ENCODE results near the gene TANGO2. TPM values are rescaled to one million over a fixed set of nuclear protein-coding genes. Genes with fewer than 3 reads are reported as not detected.

The TANGO2 gene
- total RNA-seq (2022) (33.5 and 41.4 TPM in 2 replicates), Bru-seq, nascent RNA (percentile 58 among the genes with signal in this experiment), BruChase-seq, experiment 1, labeled RNA remaining after a 6-hour chase (percentile 60 among the genes with signal in this experiment), BruChase-seq, experiment 2, labeled RNA remaining after a 2-hour chase (percentile 68 among the genes with signal in this experiment)
- long read RNA-seq, transcript TANGO2-201 (9 exons, 2,273 nt) = major isoform, 11 of 51 reads
- long read RNA-seq, partial matches to known transcripts = 13 of 51 reads
- long read RNA-seq, other reads (novel, unspliced or antisense) = 23 of 51 reads

GRCh38 chr22:20020533-20021195 is at the start of gene TANGO2:
TSS of gene TANGO2 (plus strand) at chr22:20021110. CDS start at chr22:20036799, 15,689 bp downstream.
- Mint-ChIP-seq H3K27ac (ENCODE audit: unreplicated experiment) (peak within 1 kb of the TSS; percentile 94), H3K27me3 (ENCODE audit: unreplicated experiment) (no peaks in the 10 kb centered on the region), H3K36me3 (ENCODE audit: insufficient read depth, unreplicated experiment) (peaks cover 50% of the 10 kb centered on the region), H3K4me3 (ENCODE audit: low read depth, unreplicated experiment) (peak within 1 kb of the TSS; percentile 94), H3K4me1 (ENCODE audit: low read depth, unreplicated experiment) (peaks cover 15% of the 10 kb centered on the region), H3K9me3 (ENCODE audit: low read depth, unreplicated experiment) (no peaks in the 10 kb centered on the region)
- peak; percentile 97 for DNase-seq
- CTCF ChIA-PET = no interaction called here
- no TSS peak for BruUV-seq (replicated peaks)
- no peak for TF ChIP-seq CTCF (IDR thresholded peaks at IDR 0.05; ENCODE audit: unreplicated experiment)
- intact Hi-C loops (cut with micrococcal nuclease; ENCODE audit: unreplicated experiment) = no loop called here

GRCh38 chr22:19971276-19972124 is 49.4 kb upstream of the TANGO2 start:
- peak overlapping the region; percentile 40 for H3K27ac Mint-ChIP-seq (ENCODE audit: unreplicated experiment)
- H3K27me3 Mint-ChIP-seq (ENCODE audit: unreplicated experiment) = no peaks in the 10 kb centered on the region
- TF ChIP-seq CTCF (IDR thresholded peaks at IDR 0.05; ENCODE audit: unreplicated experiment) = no peak
- H3K36me3 Mint-ChIP-seq (ENCODE audit: insufficient read depth, unreplicated experiment) = peaks cover 55% of the 10 kb centered on the region
- no peaks in the 10 kb centered on the region for H3K9me3 Mint-ChIP-seq (ENCODE audit: low read depth, unreplicated experiment)
- no peak overlapping the region for H3K4me3 Mint-ChIP-seq (ENCODE audit: low read depth, unreplicated experiment)
- intact Hi-C loops (cut with micrococcal nuclease; ENCODE audit: unreplicated experiment) = loop anchor here (2.0 to 5.0 kb wide), 2 partner anchors 41 to 57 kb away; no protein-coding TSS in a partner anchor
- no TSS peak for BruUV-seq (replicated peaks)
- peaks cover 13% of the 10 kb centered on the region for H3K4me1 Mint-ChIP-seq (ENCODE audit: low read depth, unreplicated experiment)
- CTCF ChIA-PET = interaction anchor here (0.9 to 1.7 kb wide), 3 partner anchors 13 to 44 kb away, joined by 3 to 15 read pairs (median 3); no protein-coding TSS in a partner anchor
- DNase-seq = no peak

GRCh38 chr22:19972251-19972650 is 48.7 kb upstream of the TANGO2 start:
- CTCF ChIA-PET = interaction anchor here (0.9 kb wide), 1 partner anchor 12 kb away, joined by 3 read pairs; no protein-coding TSS in a partner anchor
- no peak for DNase-seq
- Mint-ChIP-seq H3K4me3 (ENCODE audit: low read depth, unreplicated experiment) (no peak overlapping the region), H3K36me3 (ENCODE audit: insufficient read depth, unreplicated experiment) (peaks cover 55% of the 10 kb centered on the region), H3K27me3 (ENCODE audit: unreplicated experiment) (no peaks in the 10 kb centered on the region), H3K9me3 (ENCODE audit: low read depth, unreplicated experiment) (no peaks in the 10 kb centered on the region), H3K4me1 (ENCODE audit: low read depth, unreplicated experiment) (peaks cover 7% of the 10 kb centered on the region), H3K27ac (ENCODE audit: unreplicated experiment) (peak overlapping the region; percentile 40)
- no TSS peak for BruUV-seq (replicated peaks)
- intact Hi-C loops (cut with micrococcal nuclease; ENCODE audit: unreplicated experiment) = loop anchor here (5.0 kb wide), 1 partner anchor 40 kb away; no protein-coding TSS in a partner anchor
- TF ChIP-seq CTCF (IDR thresholded peaks at IDR 0.05; ENCODE audit: unreplicated experiment) = no peak

Measured in Calu3 (cell line).